Activated gamma-delta T cell treated with anti-CD3 and anti-CD28 coated beads, Interleukin-2, amount 50 U/mL, for 16 hours (primary cell): Measurements from ENCODE around the gene KRT75.

ENCODE experiments used
- DNase-seq: peaks from one replicate; pipeline ENCODE4 v3.0.0-alpha.2; 2020; ENCODE audit warnings: low read depth

The KRT75 gene

DNA sequence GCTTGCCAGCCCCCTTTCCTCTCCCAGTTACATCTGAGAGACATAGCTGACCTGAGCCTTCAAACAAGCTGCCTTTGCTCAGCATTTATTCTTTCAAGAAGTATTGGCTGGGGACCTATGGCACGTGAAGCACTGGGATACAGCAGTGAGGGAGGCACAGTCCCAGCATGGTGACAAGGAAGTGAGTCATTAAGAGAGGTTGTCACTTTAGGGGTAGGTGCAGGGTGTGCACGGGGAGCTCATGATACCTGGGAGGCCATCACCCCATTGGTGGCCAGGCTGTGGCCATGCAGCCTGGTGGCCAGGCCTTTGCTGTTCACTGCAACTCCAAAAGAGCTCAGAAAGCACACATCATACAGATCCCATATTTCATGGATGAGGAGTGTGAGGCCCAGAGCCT, 5.7 kb upstream of the KRT75 start:
- no peak for DNase-seq

DNA sequence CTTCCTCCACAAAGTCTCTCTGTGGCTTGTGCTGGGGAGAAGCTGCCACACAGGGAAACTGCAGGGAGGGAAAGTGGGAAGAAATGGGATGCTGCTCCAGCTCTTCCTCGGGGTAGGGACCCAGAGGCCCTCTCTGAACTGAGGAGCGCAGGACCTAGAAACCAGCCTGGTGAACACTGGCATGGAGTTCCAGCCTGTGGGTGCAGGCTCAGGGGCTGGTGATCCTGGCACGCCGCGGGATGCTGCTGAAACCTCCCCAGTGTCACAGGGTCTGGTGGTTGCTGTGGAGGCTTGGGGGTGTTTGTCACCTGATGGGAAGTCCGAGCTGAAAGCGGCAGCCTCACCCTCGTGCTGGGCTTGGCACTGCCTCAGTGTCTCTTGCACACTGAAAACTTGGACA, 5.2 kb upstream of the KRT75 start:
- DNase-seq, result no peak

- DNase-seq, result no peak
Observed at GRCh38 chr12:52438305-52439301, 4.4 kb upstream of the KRT75 start.

DNA sequence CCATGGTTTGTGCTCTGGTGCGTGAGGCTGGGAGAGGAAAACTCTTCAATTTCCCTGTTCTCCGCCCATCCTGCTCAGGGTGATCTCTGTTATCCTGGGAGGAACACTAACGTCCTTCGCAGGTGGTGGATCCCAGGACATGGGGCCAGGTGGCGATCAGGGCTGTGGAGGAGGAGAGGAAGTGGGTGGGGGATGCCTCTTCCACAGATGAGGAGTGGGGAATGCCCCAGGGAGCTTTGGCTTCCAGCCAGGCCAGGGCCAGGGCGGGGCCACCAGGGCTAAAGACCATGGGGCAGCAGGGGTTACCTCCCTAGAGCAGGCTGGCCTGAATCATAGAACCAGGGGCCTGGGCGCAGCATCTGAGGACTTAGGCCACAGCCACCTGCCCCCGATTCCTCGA, 3.3 kb upstream of the KRT75 start:
- DNase-seq, result no peak

DNA sequence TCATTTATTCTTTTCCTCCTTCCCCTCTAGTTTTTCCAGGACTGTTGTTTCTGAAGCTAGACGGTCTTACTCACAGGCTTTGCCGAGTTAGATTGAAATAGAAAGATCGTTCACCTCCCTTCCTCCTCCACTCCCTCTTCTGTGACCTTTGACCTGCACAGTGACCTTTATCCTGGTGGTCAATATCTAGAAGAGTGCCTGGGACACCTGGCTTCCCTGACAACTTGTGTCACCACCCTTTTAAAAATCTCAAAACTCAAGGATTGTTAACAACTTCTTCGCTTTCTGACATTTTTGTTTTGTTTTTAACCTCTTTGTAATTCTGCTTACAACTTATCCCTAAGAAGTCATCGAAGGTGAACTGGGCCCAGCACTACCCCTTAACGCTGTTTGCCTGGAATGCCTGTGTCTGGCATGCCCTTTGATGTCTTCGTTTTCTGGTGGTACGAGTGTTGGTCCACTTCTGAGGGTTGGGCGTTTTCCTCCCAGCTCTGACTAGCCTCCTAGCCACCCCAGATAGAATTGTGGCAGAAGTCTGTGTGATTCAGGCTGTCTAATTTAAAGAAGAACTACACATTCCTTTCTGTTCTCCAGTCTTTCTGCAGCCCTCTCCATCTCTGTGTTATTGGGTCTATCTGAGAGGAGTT, 2.8 kb upstream of the KRT75 start:
- no peak for DNase-seq

GRCh38 chr12:52436000-52436827, 2.0 kb upstream of the KRT75 start:
- no peak for DNase-seq

DNA sequence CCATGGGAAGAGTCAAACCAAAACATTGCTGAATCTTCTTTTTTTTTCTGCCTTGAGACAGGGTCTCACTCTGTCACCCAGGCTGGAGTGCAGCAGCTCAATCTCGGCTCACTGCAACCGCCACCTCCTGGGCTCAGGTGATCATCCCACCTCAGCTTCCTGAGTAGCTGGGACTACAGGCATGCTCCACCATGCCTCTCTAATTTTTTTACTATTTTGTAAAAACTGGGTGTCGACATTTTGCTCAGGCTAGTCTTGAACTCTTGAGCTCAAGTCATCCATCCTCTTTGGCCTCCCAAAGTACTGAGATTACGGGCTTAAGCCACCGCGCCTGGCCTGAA, 1.5 kb upstream of the KRT75 start:
- no peak for DNase-seq

GRCh38 chr12:52434760-52435530, 774 bp upstream of the KRT75 start:
- no peak for DNase-seq

GRCh38 chr12:52433501-52434080, 580 bp downstream of the KRT75 start:
- DNase-seq, result no peak

- DNase-seq, result no peak
Observed at GRCh38 chr12:52432559-52433207, 1.5 kb downstream of the KRT75 start.

GRCh38 chr12:52428121-52428520, 6.0 kb downstream of the KRT75 start:
- no peak for DNase-seq

GRCh38 chr12:52427083-52427482, 7.1 kb downstream of the KRT75 start:
- DNase-seq, result no peak

- no peak for DNase-seq
Observed at GRCh38 chr12:52426034-52426433, 8.1 kb downstream of the KRT75 start.

GRCh38 chr12:52425466-52425865, 8.7 kb downstream of the KRT75 start:
- no peak for DNase-seq

GRCh38 chr12:52423661-52424500, 10.3 kb downstream of the KRT75 start:
- DNase-seq, result no peak

- no peak for DNase-seq
Observed at GRCh38 chr12:52423035-52423434, 11.1 kb downstream of the KRT75 start.

GRCh38 chr12:52419656-52420055, 14.5 kb downstream of the KRT75 start:
- DNase-seq, result no peak

GRCh38 chr12:52418576-52419110, 15.5 kb downstream of the KRT75 start:
- DNase-seq, result no peak

- no peak for DNase-seq
Observed at GRCh38 chr12:52417740-52418139, 16.4 kb downstream of the KRT75 start.

DNA sequence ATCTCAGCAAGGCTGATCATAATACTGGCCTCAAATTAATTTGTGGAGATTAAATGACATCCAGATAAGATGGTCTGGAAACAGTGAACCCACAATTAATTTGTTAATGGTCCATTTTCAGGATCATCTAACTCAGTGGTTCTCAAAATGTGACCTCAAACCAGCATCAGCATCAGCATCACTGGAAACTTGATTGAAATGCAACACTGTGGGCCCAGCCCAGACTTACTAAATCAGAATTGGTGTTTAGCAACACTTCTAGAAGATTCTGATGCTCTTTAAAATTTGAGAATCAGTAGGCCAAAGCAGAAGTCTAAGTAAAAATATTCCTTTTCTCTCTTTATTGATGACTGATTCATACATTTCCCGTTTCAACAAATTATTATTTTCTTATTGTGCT, 17.4 kb downstream of the KRT75 start:
- DNase-seq, result no peak
